GM21515 (cell line): ENCODE results near the gene WWOX.

Experiments
- ATAC-seq: cut with Tn5 transposase; IDR thresholded peaks from one replicate; pipeline ENCODE4 v1.9.1; 2021; ENCODE audit not compliant: unreplicated experiment

WWOX gene

DNA sequence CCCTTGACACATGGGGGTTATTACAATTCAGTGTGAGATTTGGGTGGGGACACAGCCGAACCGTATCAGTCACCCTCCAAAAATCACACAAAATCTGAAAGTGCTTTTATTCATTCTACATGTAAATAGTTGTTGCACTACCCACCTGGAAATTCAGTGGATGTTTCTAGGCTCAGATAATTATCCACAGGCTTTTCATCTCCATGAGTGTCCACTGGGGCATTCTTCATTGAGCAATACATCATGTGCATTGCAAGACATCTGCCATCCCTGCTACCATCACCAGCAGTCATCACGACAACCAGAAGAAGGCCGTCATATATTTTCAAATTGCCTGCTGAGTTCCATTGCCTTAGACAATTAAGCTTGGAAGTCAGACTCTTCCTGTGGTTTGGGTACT lies 330.8 kb downstream of the WWOX start:
- ATAC-seq: no peak

DNA sequence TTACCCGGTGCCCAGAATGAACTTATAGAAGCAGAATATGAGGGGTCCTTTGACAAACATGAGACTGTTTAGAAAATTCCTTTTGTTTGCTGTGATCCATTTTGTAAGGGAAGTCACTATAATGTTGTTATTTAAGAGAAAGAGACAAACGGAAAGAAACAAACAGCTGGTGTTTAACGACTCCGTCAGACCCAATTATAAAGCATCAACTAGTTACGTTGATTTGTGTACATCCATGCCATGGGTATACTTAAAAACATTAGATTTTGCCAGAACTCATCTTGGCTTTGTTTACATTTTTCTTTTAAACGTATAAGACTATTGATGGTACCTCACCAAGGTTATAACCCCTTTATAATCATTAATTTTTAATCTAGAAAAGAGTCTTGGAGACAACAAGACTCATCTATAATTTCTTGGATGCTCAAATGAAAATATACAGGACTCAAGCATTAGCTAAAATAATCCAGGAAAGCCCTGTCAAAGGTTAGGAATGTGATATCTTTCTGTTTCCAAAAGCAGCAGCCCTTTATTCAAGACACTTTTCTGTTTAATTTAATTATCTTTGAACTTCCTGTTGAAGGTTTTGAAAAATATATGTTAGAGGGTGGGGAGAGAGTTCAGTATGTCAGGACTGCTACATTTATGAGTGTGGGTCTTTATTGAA lies 331.7 kb downstream of the WWOX start:
- no peak for ATAC-seq

DNA sequence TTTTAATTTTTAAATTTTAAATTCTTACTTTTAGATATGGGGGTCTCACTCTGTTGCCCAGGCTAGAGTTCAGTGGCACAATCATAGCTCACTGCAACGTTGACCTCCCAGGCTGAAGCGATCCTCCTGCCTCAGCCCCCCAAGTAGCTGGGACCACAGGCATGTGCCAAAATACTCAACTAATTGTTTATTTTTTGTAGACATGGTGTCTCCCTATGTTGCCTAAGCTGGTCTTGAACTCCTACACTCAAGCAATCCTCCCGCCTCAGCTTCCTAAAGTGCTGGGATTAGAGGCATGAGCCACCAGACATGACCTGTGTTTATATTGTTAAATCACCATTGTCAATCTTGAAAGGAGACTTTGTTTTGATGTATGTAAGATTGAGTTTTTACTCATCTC lies 332.2 kb downstream of the WWOX start:
- no peak for ATAC-seq

DNA sequence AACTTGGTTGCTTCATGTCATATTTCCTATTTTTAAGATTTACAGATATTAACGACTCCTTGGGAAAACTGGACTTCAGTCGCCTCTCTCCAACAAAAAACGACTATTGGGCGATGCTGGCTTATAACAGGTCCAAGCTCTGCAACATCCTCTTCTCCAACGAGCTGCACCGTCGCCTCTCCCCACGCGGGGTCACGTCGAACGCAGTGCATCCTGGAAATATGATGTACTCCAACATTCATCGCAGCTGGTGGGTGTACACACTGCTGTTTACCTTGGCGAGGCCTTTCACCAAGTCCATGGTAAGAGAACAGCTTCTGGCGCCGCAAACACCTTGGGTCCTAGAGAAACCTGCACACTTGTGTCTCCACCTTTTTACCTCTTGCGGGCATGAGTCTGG lies 333.0 kb downstream of the WWOX start:
- no peak for ATAC-seq

DNA sequence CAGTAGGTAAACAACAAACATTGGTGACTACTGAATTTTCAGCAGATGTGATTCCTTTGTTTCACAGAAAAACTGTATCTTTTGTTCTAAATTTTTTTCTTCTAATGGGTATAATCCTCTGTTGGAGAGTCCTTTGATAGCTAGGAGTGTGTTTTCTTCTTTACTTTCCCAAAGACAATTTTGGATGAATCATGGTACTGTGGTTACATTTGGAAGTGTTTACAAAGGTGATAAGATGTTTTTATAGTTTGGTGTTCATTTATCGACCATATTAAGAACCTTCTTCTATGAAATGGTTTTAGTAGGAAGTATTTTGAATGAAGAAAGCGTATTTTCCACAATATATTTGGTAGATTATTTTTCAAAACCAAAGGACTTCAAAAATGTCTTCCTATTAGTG lies 333.7 kb downstream of the WWOX start:
- no peak for ATAC-seq

DNA sequence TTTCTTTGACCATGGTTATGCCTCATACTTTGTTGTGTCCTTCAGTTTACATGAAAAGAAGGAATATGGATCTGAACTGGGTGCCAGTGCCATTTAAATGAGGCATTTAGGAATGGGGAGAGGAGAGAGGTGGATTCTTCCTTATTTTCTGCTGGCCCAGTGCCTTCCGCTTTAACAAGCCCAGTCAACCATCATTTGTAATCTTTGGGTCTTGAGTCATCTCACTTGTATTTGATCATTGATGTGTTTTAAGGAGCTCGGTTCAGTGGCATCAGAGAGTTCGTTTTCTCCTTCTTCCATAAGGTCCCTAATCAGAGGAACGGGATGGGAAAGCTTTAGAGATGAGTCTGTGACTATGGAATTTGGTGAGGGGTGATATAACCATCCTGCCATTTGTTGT lies 334.9 kb downstream of the WWOX start:
- no peak for ATAC-seq

DNA sequence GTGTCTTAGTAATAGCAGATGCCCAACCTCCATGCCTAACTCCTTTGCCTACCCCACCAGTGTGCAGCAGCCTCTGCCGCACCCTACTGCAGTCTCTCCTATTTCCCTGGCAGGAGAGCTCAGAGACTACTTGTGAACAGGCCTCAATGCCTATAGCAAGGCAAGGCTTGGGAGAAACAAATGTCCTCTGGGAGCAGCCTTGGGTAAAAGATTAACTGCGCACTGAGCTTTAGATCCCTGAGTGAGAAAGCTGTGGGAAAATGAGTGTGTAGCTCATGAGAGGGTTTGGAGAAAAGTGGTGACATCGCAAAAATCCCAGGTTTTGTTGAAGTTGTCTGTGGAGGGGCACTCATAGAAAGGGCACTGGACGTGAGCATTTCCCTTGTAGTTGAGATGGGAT lies 335.8 kb downstream of the WWOX start:
- ATAC-seq: no peak

DNA sequence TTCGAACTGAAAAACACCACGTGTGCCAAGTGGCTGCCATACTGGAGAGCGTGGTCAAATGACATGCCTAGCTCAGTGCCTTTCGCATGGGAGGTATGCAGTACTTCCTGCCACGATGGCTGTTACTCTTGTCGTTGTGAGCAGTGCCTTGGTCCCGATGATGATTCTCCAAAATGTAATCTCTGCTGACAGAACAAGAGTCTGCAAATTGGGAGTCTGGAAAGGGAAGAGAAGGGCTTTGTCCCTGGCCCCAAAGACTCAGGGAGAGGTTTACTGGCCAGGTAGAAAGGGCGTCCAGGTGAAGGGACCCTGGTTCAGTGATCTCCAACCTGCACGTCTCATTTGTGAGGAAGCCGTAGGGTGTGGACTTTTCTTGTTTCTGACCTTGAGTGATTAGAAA lies 336.6 kb downstream of the WWOX start:
- no peak for ATAC-seq

DNA sequence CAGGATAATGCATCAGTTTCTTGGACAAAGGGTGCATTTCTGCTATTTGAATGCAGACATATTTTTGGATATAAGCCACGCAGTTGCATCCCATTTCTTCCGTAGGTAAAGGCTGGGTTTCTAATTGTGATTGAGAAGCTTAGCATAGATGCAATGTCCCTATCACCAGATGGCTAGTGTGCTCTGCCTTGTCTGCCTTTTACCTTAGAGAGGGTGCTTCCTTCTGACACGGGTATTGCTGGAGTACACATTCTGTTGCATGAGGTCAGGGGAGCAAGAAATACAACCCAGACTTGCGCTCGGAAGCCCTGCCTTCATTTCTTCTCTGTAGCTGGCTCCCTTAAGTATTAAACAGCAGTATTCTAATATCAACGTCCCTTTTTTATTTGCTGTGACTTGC lies 337.4 kb downstream of the WWOX start:
- ATAC-seq: no peak

DNA sequence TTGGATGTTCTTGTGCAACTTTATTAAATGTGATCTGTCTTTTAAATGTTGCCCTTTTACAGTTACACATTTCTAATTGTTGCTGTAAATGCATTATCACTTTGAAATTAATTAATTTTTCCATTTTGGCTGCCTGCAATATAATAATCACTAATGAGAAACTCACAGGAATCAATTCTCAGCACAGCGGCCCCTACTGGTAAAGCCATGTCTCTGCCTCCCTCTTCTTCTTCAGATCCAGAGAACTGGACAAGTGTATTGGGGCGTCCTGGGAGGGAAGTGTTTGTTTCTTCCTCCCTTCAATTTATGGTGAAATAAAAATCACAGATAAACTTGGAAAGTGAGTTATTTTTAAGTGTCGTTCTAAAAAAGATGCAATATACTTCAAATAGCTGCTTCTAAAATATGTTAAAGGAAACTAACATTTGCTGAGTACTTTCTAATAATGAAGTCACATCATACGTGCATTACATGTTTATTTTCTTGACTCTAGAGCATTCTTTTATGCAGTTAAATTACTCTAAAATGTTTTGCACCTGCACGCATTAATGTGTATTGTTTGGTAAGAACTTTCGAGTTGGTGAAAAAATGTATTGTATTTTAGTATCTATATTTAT lies 338.0 kb downstream of the WWOX start:
- peak; percentile 70 for ATAC-seq

DNA sequence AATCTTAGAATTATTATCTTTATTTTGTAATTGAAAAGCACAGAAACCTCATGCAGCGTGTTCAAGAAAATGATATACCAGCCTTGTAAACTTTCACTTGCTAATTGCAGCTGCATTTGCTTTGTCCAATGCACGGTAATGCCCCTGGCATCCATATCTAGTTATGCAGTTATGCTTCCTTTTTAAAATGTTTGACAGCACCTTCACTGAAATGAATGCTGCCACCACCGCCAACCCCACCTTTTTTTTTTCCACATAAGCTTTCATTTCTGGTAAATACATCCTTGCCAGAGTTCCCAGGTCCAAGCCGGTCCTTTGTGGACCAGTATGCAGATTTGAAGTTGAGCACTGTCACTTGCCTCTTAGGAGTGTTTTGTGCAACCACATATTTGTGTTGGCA lies 338.8 kb downstream of the WWOX start:
- no peak for ATAC-seq

DNA sequence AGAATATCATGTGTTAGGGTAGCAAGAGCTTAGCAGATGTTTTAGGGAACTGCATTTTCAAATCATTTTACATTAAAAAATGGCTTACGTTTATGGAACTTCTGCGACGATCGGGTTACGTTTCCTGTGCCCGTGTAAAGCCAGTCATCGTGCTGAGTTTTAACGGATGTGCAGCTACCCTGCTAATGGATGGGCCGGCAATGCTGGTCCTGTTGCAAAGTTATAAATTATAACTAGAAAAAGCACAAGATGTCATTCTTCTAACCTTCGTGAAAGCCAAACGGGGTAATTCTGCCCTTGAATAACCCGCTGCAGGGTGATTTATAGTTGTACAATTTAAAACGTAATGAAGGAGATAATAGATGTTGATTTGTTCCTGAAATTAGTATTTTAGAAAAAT lies 339.2 kb downstream of the WWOX start:
- ATAC-seq: no peak

DNA sequence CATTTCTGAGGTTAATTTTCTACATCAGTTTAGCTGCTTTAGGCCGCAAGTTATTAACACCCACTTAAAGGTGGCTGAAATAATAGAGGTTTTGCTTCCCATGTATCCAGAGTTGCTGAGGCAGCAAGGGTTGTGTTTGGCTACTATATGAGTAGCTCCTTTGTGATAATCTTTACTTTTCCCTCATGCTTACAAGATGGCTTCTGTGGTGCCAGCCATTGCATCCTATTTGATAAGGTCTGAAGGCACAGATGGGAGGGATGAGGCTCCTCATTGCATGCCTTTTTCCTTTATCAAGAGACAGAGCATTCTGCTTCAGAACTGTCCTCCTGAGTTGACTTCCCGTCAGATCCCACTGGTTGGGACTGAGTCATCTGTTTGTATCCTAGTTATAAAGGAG lies 340.2 kb downstream of the WWOX start:
- ATAC-seq: no peak

DNA sequence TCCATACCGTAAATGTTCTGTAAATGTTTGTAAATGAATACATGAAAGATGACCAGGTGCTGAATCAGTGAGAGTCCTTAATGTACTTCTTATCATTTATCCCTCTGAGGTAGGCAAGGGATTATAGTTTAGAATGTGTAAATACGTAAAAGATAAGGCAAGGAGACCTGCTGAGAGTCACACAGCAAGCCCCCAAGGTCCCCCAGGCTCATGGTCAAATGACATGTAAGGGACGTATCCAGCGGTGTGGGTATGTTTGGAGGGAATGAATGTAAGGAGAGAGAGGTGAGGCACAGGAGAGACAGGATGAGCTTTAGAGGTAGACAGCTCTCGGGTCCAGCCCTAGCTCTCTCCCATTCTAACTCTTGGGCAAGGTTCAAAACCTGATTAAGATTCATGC lies 341.8 kb downstream of the WWOX start:
- no peak for ATAC-seq

DNA sequence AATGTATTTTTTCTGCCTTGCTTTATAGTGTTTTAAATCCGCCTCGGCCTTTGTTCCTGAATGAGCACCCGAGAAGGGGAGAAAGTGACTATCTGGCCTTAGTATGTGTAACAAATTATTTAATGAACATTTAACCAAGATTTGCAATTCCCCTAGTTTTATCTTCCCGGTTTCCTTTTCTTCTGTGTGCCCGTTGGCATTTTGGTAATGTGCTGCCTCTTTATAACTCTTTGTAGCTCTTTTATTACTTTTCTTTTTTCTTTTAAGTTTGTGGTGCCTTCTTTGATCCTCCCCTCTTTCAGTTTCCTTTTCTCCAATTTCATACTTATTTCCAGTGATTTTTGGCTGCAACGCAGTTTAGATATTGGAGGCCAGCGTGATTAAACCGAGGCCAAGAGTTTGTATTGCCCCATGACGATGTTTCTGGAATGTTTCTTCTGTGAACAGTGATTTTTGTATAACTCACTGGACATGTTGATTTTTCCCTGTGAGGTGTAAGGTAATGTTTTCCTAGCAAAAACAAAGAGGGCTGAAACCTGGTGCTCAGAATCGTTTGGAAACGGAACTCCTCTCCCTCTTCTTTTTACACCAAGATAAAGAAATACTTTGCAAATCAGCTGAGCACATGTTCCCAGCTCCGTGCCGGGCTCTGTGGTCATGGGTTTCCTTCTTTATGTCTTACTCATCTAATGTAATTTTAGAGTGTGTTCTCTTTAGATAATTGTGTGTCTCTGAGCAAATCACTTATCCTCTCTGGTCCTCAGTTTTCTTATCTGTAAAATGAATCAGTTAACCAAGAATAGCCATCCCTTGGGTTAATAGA lies 344.3 kb downstream of the WWOX start:
- no peak for ATAC-seq

DNA sequence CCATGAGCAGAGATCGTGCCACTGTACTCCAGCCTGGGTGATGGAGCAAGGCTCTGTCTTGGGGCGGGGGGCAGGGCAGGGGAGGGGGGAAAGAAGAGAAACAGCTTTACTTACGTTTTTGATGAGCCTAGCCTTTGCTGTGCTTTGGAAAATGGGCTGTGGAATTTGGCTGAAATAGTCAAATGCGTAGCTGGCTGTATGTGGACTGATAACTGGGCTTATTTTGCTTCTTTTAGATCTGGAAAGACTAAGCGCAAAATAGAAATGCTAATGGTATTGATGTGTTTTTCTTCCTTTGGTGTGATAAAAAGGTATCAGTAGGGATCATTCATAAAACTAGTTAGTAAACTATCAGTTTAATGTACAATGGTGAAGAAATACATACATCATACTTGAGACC lies 346.4 kb downstream of the WWOX start:
- ATAC-seq: no peak

DNA sequence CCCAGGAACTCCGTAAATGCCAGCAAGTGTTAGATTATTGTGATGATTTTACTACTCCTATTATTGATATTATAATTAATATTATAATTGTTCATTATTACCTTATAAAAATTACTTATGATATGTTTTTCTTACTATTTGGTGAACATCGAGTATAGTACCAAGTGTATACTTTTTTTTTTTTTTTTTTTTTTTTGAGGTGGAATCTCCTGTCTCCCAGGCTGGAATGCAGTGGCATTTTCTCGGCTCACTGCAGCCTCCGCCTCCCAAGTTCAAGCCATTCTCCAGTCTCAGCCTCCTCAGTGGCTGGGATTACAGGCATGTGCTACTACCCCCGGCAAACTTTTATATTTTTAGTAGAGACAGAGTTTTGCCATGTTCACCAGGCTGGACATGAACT lies 347.0 kb downstream of the WWOX start:
- ATAC-seq: no peak

DNA sequence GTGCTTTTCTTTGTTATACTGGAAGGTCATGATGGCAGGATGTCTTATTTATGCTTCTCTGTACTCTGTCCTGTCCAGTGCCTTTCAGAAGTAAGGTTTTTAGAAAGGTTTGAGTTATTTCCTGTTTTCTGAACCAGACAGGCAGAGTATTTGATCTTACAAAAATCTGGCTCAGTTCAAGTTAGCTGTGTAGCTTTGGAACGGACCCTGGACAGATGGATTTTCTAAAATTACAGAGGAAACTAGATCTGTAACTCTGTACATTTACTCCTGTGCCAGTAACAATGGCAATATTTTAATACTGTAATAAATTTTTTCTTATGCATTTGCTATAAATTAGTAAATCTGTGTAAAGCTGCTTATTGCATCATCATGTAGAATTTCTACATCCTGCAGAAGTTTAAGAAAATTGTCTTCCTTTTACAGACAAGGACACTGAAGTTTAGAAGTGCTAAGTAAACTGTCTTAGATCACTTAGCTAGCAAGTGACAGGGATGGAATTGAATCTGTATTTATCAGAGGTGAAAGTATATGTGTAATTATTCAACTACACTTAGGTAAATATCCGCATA lies 347.6 kb downstream of the WWOX start:
- no peak for ATAC-seq

DNA sequence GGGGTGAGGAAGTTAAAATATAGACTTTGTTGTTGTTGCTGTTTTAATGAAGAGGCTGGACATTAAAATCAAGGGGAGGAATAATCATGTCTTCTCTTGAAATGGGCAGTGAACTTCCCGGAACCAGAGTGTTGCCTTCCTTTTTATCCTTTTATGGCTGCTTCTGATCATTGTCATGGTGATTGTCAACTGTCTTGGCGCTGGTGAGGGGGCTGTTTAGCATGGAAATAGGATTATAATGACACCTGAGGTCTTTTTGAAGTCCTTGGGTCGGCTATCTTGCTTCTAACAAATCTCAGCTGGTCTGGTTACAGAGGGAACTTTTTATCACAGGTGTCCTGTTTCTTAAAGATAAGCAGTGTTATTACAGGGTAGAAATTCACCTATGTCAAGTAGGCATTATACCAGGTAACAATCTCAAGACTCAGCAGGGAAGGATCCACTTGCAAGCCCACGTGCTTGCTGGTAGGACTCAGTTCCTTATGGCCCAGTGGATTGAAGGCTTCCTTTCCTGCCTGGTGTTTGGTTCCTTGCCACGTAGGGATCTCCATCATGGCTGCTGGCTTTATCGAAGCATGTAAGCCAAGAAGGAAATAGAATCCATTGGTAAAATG lies 349.3 kb downstream of the WWOX start:
- ATAC-seq: no peak

DNA sequence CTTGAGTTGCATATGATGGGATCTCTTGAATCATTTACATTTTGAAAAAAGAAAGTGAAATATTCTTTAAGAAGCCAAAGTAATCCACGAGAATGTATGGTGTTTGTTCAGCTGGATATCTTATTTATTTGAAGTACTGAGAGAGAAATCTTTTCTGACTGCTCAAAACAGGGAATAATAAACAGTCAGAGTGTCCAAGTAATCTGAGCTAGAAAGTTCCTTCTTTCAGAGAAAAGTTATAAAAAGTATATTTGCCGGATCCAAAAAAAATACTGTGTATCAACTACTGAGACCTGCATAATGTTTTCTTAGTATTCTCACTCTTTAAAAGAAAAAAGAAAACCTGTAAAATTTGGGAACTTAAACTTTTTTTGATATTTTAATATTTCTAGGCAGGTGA lies 350.8 kb downstream of the WWOX start:
- no peak for ATAC-seq

DNA sequence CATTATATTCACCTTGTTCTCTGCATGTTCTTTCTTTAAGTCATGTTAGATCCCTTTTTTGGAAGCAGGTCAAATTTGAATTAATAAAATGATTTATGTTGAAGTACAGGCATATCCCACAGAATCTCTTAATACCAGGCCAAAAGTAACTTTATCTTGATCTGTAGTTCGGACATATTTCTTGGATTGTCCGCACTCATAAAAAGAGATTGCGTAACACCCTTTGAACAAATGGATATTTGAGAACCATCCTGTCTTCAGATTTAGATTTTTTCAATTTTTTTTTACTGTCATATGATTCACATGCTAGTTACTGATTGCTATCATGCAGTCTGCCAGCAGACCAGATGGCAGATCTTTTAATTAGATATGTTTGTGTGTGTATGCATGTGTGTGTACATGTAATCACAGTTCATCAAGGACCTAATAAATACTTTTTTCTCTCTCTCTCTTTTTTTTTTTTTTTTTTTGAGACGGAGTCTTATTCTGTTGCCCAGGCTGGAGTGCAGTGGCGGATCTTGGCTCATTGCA lies 352.6 kb downstream of the WWOX start:
- no peak for ATAC-seq
